H1 (cell line): ENCODE data around the gene ACTL6A. TPM values are rescaled to one million over a fixed set of nuclear protein-coding genes. Genes with fewer than 3 reads are reported as not detected.

Experiments used
- CTCF ChIA-PET: fragments of 300-600 bp; sonication (Branson Sonifier 250); formaldehyde crosslinking; loops from one replicate; lab custom pipeline; 2021; ENCODE audit not compliant: partially characterized antibody; lab: Charles Lee
- POLR2A ChIA-PET: fragments of 300-600 bp; sonication (Branson Sonifier 250); formaldehyde crosslinking; loops from one replicate; lab custom pipeline; 2021; ENCODE audit warnings: inconsistent platforms; ENCODE audit not compliant: partially characterized antibody; lab: Charles Lee
- DNase-seq, 2 experiments: peaks; one replicate each; pipeline versions ENCODE4 v3.0.0 to v3.0.0-alpha.2; 2010 to 2022; ENCODE audit warnings: low spot score in 2 of 2, low read depth in 1 of 2, mixed read lengths in 1 of 2
- FAIRE-seq: peaks from 2 replicates; lab custom pipeline; 2011; peaks lifted over from hg19 to GRCh38; lab: Jason Lieb, UNC
- H2AFZ ChIP-seq: 2 replicates; pipeline ENCODE4 v1.8.1; 2012; ENCODE audit warnings: low read length, inconsistent platforms
- H2AK5ac ChIP-seq: 2 replicates; pipeline ENCODE4 v1.6.1; 2013; ENCODE audit warnings: low read depth, low read length
- H2BK120ac ChIP-seq: replicated peaks from 2 replicates; pipeline ENCODE3; 2013; ENCODE audit warnings: low read depth, low read length, inconsistent platforms
- H2BK12ac ChIP-seq: 2 replicates; pipeline ENCODE4 v1.6.1; 2013; ENCODE audit warnings: low read depth, low read length
- H2BK15ac ChIP-seq: 2 replicates; pipeline ENCODE4 v1.6.1; 2013; ENCODE audit warnings: low read length
- H2BK20ac ChIP-seq: 2 replicates; pipeline ENCODE4 v1.6.1; 2013; ENCODE audit warnings: low read length
- H2BK5ac ChIP-seq: 2 replicates; pipeline ENCODE4 v1.6.1; 2013; ENCODE audit warnings: low read depth, low read length
- H3K14ac ChIP-seq: 2 replicates; pipeline ENCODE4 v1.6.1; 2013; ENCODE audit warnings: inconsistent platforms; ENCODE audit not compliant: insufficient read length
- H3K18ac ChIP-seq: 2 replicates; pipeline ENCODE4 v1.6.1; 2013; ENCODE audit warnings: low read length; ENCODE audit errors: extremely low read depth
- H3K23ac ChIP-seq: 2 replicates; pipeline ENCODE4 v1.6.1; 2013; ENCODE audit warnings: inconsistent platforms; ENCODE audit not compliant: insufficient read length
- H3K23me2 ChIP-seq: 2 replicates; pipeline ENCODE4 v1.6.1; 2013; ENCODE audit warnings: low read depth, low read length
- H3K27ac ChIP-seq: 2 replicates; pipeline ENCODE4 v1.6.1; 2011; ENCODE audit warnings: low read depth, low read length, inconsistent platforms
- H3K27me3 ChIP-seq, 4 experiments: replicated peaks in 1 of 4; 1 replicate in 1 of 4; 2 replicates in 3 of 4; pipeline versions ENCODE4 v1.6.1 to v1.8.1; 2011 to 2013; ENCODE audit warnings: low read length in 3 of 4, mild to moderate bottlenecking in 3 of 4, inconsistent platforms in 2 of 4, mixed read lengths in 2 of 4, moderate library complexity in 1 of 4; ENCODE audit not compliant: control insufficient read depth in 3 of 4, insufficient read depth in 3 of 4; ENCODE audit errors: extremely low read depth in 1 of 4
- H3K36me3 ChIP-seq, 4 experiments: 2 replicates each; pipeline versions ENCODE4 v1.6.1 to v1.8.1; 2011 to 2013; ENCODE audit warnings: mild to moderate bottlenecking in 4 of 4, low read length in 3 of 4, moderate library complexity in 2 of 4, control low read depth in 1 of 4, inconsistent platforms in 1 of 4; ENCODE audit not compliant: insufficient read depth in 4 of 4, control insufficient read depth in 2 of 4
- H3K4ac ChIP-seq: replicated peaks from 2 replicates; pipeline ENCODE3; 2013; ENCODE audit warnings: low read length, low read depth, mixed read lengths, inconsistent platforms; ENCODE audit not compliant: insufficient read length
- H3K4me1 ChIP-seq, 4 experiments: replicated peaks in 1 of 4; 1 replicate in 1 of 4; 2 replicates in 3 of 4; pipeline versions ENCODE4 v1.6.1 to v1.8.1; 2011 to 2013; ENCODE audit warnings: low read length in 3 of 4, inconsistent platforms in 2 of 4, mixed read lengths in 1 of 4; ENCODE audit not compliant: insufficient read depth in 4 of 4, control insufficient read depth in 3 of 4
- H3K4me2 ChIP-seq, 2 experiments: 2 replicates each; pipeline versions ENCODE4 v1.6.1 to v1.8.1; 2011 to 2013; ENCODE audit warnings: low read depth in 2 of 2, low read length in 2 of 2, control low read depth in 1 of 2, inconsistent platforms in 1 of 2, mild to moderate bottlenecking in 1 of 2; ENCODE audit not compliant: insufficient read depth in 1 of 2
- H3K4me3 ChIP-seq, 4 experiments: fragments of 200-600, 300-600 bp in 1 of 4; sonication (generic), shearing (Covaris generic), sonication (Bioruptor Twin) in 1 of 4; 2 replicates each; pipeline versions ENCODE4 v1.5.1 to v1.8.1; 2011 to 2016; ENCODE audit warnings: low read length in 4 of 4, low read depth in 3 of 4, control low read depth in 2 of 4, inconsistent platforms in 2 of 4, mild to moderate bottlenecking in 2 of 4, mixed read lengths in 1 of 4, moderate library complexity in 1 of 4; ENCODE audit not compliant: insufficient read depth in 2 of 4; ENCODE audit errors: extremely low read depth in 1 of 4
- H3K56ac ChIP-seq: replicated peaks from 2 replicates; pipeline ENCODE3; 2013; ENCODE audit warnings: low read depth, mild to moderate bottlenecking, mixed read lengths, low read length, inconsistent platforms; ENCODE audit not compliant: insufficient read length
- H3K79me1 ChIP-seq: 2 replicates; pipeline ENCODE4 v1.6.1; 2013; ENCODE audit warnings: low read depth, low read length, control low read depth
- H3K79me2 ChIP-seq, 2 experiments: 2 replicates each; pipeline versions ENCODE4 v1.6.1 to v1.8.1; 2012 to 2013; ENCODE audit warnings: low read length in 2 of 2, mild to moderate bottlenecking in 2 of 2, inconsistent platforms in 1 of 2; ENCODE audit not compliant: insufficient read depth in 2 of 2, control insufficient read depth in 1 of 2
- H3K9ac ChIP-seq, 4 experiments: replicated peaks in 1 of 4; 1 replicate in 1 of 4; 2 replicates in 3 of 4; pipeline versions ENCODE4 v1.6.1 to v1.8.1; 2011 to 2013; ENCODE audit warnings: low read depth in 3 of 4, low read length in 3 of 4, control low read depth in 2 of 4, mild to moderate bottlenecking in 2 of 4, moderate library complexity in 2 of 4, inconsistent platforms in 1 of 4; ENCODE audit errors: extremely low read depth in 1 of 4
- H3K9me3 ChIP-seq, 2 experiments: 2 replicates each; pipeline versions ENCODE4 v1.6.1 to v1.8.1; 2012 to 2013; ENCODE audit warnings: mild to moderate bottlenecking in 2 of 2, moderate library complexity in 2 of 2, control low read depth in 1 of 2, inconsistent platforms in 1 of 2, low read depth in 1 of 2, low read length in 1 of 2, mixed read lengths in 1 of 2; ENCODE audit not compliant: insufficient read depth in 2 of 2
- H4K20me1 ChIP-seq, 2 experiments: replicated peaks in 1 of 2; 2 replicates each; pipeline versions ENCODE3 to v1.8.1; 2011 to 2013; ENCODE audit warnings: inconsistent platforms in 2 of 2, low read length in 2 of 2, mild to moderate bottlenecking in 1 of 2; ENCODE audit not compliant: insufficient read depth in 2 of 2, control insufficient read depth in 1 of 2
- H4K5ac ChIP-seq: 2 replicates; pipeline ENCODE4 v1.6.1; 2013; ENCODE audit warnings: low read length, low read depth, mixed read lengths, inconsistent platforms; ENCODE audit not compliant: insufficient read length
- H4K8ac ChIP-seq: 2 replicates; pipeline ENCODE4 v1.8.0; 2013; ENCODE audit warnings: mild to moderate bottlenecking, moderate library complexity, low read length, inconsistent platforms; ENCODE audit not compliant: insufficient read depth; ENCODE audit errors: extremely low read depth
- H4K91ac ChIP-seq: replicated peaks from 2 replicates; pipeline ENCODE3; 2013; ENCODE audit warnings: low read length, mixed read lengths, inconsistent platforms; ENCODE audit not compliant: insufficient read length
- CBX8 ChIP-seq: fragments of 300-800, 300-1000 bp; sonication (generic); IDR thresholded peaks from 2 replicates; pipeline ENCODE4 v1.7.1; 2016; ENCODE audit warnings: low read depth, low read length, borderline replicate concordance
- HDAC2 ChIP-seq, 2 experiments: fragments of 300-600 bp in 1 of 2; sonication (generic) in 1 of 2; IDR thresholded peaks; 2 replicates each; pipeline ENCODE4 v1.6.1; 2011 to 2012; ENCODE audit warnings: low read depth in 2 of 2, low read length in 2 of 2, mild to moderate bottlenecking in 2 of 2, moderate library complexity in 2 of 2, borderline replicate concordance in 1 of 2, inconsistent platforms in 1 of 2
- WGBS, 2 experiments: shearing (Covaris generic) in 1 of 2; methylation state at CpG; one replicate each; pipeline versions ENCODE4 v1.1.6 to v1.1.7; 2013 to 2015; ENCODE audit warnings: low lambda C conversion rate in 2 of 2, mixed read lengths in 2 of 2, inconsistent platforms in 1 of 2, low coverage in 1 of 2, missing lambda C conversion rate in 1 of 2; ENCODE audit not compliant: insufficient replicate concordance in 2 of 2, insufficient coverage in 1 of 2, insufficient read length in 1 of 2; ENCODE audit errors: extremely low coverage in 1 of 2, missing lambda C conversion rate in 1 of 2; 5-methylcytosine and 5-hydroxymethylcytosine counted together
- polyA plus RNA-seq, 7 experiments: library from polyadenylated mRNA; depleted of rRNA in 3 of 7; stranded (reverse) in 5 of 7; unstranded in 2 of 7; fragments of >200 nt in 5 of 7; fragments of 200-250 nt in 2 of 7; gene quantifications; 1 replicate in 5 of 7; 2 replicates in 1 of 7; 4 replicates in 1 of 7; pipeline versions ENCODE4 v1.2.1 to v1.2.3, GENCODE V29; 2011 to 2013; ENCODE audit warnings: missing spikeins in 2 of 7, mixed read lengths in 2 of 7
- total RNA-seq: library from RNA; stranded (reverse); fragmentation: NEBNext Ultra II Directional; extraction: Animal tissue kit (Norgen Biotek cat#: 25700); gene quantifications from 2 replicates; pipeline ENCODE4 v1.2.1, GENCODE V29; 2021
- TF ChIP-seq, protein P1 (sequence below): IDR thresholded peaks from 2 replicates; pipeline ENCODE4 v1.6.1; 2011; ENCODE audit warnings: low read length, improper control_type of control experiment
- TF ChIP-seq, protein P2 (sequence below), 3 experiments: IDR thresholded peaks; 1 replicate in 2 of 3; 2 replicates in 1 of 3; pipeline versions ENCODE4 v1.5.1 to v1.6.1; 2011; ENCODE audit warnings: low read length in 3 of 3, mild to moderate bottlenecking in 3 of 3, inconsistent platforms in 2 of 3, low read depth in 1 of 3, moderate library complexity in 1 of 3; ENCODE audit not compliant: insufficient read depth in 1 of 3; ENCODE audit errors: control extremely low read depth in 1 of 3

ACTL6A gene
- total and polyA plus RNA-seq, 2 of the 8 experiments (the other 6 are each of a cell fraction or from before 2014, with no cell fraction given), result 76.9 to 99.5 TPM

DNA sequence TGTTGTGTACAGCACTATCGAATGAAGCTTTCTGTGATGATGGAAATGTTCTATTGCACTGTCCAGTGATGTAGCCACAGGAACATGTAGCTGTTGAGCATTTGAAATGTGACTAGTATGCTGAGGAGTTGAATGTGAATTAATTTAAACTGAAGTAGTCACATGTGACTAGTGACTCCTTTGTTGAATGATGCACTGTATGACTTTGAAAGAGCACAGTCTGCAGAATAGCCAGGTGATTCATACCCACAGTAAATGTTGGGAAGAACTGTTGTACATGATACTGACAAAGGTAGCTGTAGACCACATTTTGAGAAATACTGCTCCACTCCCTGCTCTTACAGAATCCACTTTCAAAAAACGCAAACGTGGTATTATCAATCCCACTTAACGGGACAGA is 34.0 kb upstream of the ACTL6A start:
- no peaks in the 10 kb centered on the region for H4K20me1 ChIP-seq
- H3K4me1 ChIP-seq, result peaks cover 3 to 10% (median 5%) of the 10 kb centered on the region in 4 experiments; a peak in 5 of 7 replicates
- ChIA-PET POLR2A (no interaction called here), CTCF (interaction anchor here (0.6 to 1.3 kb wide), 3 partner anchors 29 to 98 kb away, joined by 4 to 5 read pairs (median 4); no protein-coding TSS in a partner anchor)
- peak overlapping the region; percentile 77; the same call in 1 of the 2 replicates for H2BK20ac ChIP-seq
- H3K36me3 ChIP-seq, result no peaks in the 10 kb centered on the region
- H4K5ac ChIP-seq, result no peak overlapping the region
- no peak overlapping the region for H3K4me3 ChIP-seq
- H3K9me3 ChIP-seq, result no peaks in the 10 kb centered on the region
- no peak overlapping the region for H2BK120ac ChIP-seq
- H3K9ac ChIP-seq, result no peak overlapping the region
- H2BK15ac ChIP-seq, result no peak overlapping the region
- H3K27ac ChIP-seq, result no peak overlapping the region
- no peak for TF ChIP-seq HDAC2 (IDR thresholded peaks at IDR 0.05; ENCODE audit: borderline replicate concordance in 1 of 2, low read depth in 2 of 2, low read length in 2 of 2)
- TF ChIP-seq, protein P1, sequence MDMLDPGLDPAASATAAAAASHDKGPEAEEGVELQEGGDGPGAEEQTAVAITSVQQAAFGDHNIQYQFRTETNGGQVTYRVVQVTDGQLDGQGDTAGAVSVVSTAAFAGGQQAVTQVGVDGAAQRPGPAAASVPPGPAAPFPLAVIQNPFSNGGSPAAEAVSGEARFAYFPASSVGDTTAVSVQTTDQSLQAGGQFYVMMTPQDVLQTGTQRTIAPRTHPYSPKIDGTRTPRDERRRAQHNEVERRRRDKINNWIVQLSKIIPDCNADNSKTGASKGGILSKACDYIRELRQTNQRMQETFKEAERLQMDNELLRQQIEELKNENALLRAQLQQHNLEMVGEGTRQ, result no peak
- TF ChIP-seq CBX8, result no peak
- TF ChIP-seq, protein P2, sequence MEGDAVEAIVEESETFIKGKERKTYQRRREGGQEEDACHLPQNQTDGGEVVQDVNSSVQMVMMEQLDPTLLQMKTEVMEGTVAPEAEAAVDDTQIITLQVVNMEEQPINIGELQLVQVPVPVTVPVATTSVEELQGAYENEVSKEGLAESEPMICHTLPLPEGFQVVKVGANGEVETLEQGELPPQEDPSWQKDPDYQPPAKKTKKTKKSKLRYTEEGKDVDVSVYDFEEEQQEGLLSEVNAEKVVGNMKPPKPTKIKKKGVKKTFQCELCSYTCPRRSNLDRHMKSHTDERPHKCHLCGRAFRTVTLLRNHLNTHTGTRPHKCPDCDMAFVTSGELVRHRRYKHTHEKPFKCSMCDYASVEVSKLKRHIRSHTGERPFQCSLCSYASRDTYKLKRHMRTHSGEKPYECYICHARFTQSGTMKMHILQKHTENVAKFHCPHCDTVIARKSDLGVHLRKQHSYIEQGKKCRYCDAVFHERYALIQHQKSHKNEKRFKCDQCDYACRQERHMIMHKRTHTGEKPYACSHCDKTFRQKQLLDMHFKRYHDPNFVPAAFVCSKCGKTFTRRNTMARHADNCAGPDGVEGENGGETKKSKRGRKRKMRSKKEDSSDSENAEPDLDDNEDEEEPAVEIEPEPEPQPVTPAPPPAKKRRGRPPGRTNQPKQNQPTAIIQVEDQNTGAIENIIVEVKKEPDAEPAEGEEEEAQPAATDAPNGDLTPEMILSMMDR (IDR thresholded peaks at IDR 0.05; ENCODE audit: control extremely low read depth in 1 of 3, insufficient read depth in 1 of 3, low read depth in 1 of 3, low read length in 3 of 3), result no peak
- H3K23ac ChIP-seq, result no peak overlapping the region
- H2AK5ac ChIP-seq, result no peak overlapping the region
- H3K79me2 ChIP-seq, result no peaks in the 10 kb centered on the region
- peak overlapping the region; percentile 90 for H4K91ac ChIP-seq
- H3K4me2 ChIP-seq, result no peak overlapping the region
- 81% methylated on average over 4 of the region's 4 CpGs; no CpG with 5 or more reads in 1 of the 2 experiments for WGBS, 2 experiments
- no peak overlapping the region for H3K56ac ChIP-seq
- no peak overlapping the region for H3K14ac ChIP-seq
- H3K18ac ChIP-seq, result no peak overlapping the region
- H2BK12ac ChIP-seq, result peak overlapping the region; percentile 3; the same call in 1 of the 2 replicates
- DNase-seq (no peak), FAIRE-seq (no peak)
- H4K8ac ChIP-seq, result no peak overlapping the region
- 0 out of 2 replicates have a peak overlapping the region, but pooled peaks have one; percentile 27 for H2AFZ ChIP-seq
- peaks cover 2% of the 10 kb centered on the region; the same call in 1 of the 2 replicates for H3K23me2 ChIP-seq
- peak overlapping the region; percentile 1; the same call in 1 of the 2 replicates for H2BK5ac ChIP-seq
- H3K79me1 ChIP-seq, result no peaks in the 10 kb centered on the region
- H3K4ac ChIP-seq, result no peak overlapping the region
- no peaks in the 10 kb centered on the region for H3K27me3 ChIP-seq
